Panc1 (cell line): ENCODE results near the gene CHRNA3.
"Not testable (repeated sequence)": the region's sequence is repeated elsewhere in the genome, so short reads cannot be mapped to it uniquely, and the experiment has no call there.

Experiments used
- POLR2AphosphoS5 ChIP-seq: IDR thresholded peaks from 2 replicates; pipeline ENCODE4 v1.6.1; 2012; ENCODE audit warnings: mild to moderate bottlenecking, low read depth, low read length, moderate library complexity
- SIN3A ChIP-seq: IDR thresholded peaks from 2 replicates; pipeline ENCODE4 v1.6.1; 2012; ENCODE audit warnings: low read depth, mild to moderate bottlenecking, low read length, moderate library complexity, borderline replicate concordance; ENCODE audit not compliant: insufficient read depth
- TCF7L2 ChIP-seq: IDR thresholded peaks from 2 replicates; pipeline ENCODE4 v1.6.1; 2011; ENCODE audit warnings: mild to moderate bottlenecking, low read depth, low read length, inconsistent platforms
- TF ChIP-seq, protein P1 (sequence below): fragments of 450-650 bp; IDR thresholded peaks from 2 replicates; pipeline ENCODE4 v1.5.1; 2017; ENCODE audit warnings: mild to moderate bottlenecking
- TF ChIP-seq, protein P2 (sequence below), 2 experiments: IDR thresholded peaks; 2 replicates each; pipeline ENCODE4 v1.6.1; 2011 to 2012; ENCODE audit warnings: low read depth in 2 of 2, control low read depth in 1 of 2, low read length in 1 of 2, mild to moderate bottlenecking in 1 of 2, moderate library complexity in 1 of 2; ENCODE audit not compliant: insufficient read depth in 1 of 2

DNA sequence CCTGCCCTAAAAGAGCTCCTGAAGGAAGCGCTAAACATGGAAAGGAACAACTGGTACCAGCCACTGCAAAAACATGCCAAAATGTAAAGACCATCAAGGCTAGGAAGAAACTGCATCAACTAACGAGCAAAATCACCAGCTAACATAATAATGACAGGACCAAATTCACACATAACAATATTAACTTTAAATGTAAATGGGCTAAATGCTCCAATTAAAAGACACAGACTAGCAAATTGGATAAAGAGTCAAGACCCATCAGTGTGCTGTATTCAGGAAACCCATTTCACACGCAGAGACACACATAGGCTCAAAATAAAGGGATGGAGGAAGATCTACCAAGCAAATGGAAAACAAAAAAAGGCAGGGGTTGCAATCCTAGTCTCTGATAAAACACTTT, 11.2 kb downstream of the CHRNA3 start:
- TF ChIP-seq POLR2AphosphoS5, SIN3A, TCF7L2: not testable (repeated sequence)
- TF ChIP-seq, protein P1, sequence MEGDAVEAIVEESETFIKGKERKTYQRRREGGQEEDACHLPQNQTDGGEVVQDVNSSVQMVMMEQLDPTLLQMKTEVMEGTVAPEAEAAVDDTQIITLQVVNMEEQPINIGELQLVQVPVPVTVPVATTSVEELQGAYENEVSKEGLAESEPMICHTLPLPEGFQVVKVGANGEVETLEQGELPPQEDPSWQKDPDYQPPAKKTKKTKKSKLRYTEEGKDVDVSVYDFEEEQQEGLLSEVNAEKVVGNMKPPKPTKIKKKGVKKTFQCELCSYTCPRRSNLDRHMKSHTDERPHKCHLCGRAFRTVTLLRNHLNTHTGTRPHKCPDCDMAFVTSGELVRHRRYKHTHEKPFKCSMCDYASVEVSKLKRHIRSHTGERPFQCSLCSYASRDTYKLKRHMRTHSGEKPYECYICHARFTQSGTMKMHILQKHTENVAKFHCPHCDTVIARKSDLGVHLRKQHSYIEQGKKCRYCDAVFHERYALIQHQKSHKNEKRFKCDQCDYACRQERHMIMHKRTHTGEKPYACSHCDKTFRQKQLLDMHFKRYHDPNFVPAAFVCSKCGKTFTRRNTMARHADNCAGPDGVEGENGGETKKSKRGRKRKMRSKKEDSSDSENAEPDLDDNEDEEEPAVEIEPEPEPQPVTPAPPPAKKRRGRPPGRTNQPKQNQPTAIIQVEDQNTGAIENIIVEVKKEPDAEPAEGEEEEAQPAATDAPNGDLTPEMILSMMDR = not testable (repeated sequence)
- TF ChIP-seq, protein P2, sequence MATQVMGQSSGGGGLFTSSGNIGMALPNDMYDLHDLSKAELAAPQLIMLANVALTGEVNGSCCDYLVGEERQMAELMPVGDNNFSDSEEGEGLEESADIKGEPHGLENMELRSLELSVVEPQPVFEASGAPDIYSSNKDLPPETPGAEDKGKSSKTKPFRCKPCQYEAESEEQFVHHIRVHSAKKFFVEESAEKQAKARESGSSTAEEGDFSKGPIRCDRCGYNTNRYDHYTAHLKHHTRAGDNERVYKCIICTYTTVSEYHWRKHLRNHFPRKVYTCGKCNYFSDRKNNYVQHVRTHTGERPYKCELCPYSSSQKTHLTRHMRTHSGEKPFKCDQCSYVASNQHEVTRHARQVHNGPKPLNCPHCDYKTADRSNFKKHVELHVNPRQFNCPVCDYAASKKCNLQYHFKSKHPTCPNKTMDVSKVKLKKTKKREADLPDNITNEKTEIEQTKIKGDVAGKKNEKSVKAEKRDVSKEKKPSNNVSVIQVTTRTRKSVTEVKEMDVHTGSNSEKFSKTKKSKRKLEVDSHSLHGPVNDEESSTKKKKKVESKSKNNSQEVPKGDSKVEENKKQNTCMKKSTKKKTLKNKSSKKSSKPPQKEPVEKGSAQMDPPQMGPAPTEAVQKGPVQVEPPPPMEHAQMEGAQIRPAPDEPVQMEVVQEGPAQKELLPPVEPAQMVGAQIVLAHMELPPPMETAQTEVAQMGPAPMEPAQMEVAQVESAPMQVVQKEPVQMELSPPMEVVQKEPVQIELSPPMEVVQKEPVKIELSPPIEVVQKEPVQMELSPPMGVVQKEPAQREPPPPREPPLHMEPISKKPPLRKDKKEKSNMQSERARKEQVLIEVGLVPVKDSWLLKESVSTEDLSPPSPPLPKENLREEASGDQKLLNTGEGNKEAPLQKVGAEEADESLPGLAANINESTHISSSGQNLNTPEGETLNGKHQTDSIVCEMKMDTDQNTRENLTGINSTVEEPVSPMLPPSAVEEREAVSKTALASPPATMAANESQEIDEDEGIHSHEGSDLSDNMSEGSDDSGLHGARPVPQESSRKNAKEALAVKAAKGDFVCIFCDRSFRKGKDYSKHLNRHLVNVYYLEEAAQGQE (IDR thresholded peaks at IDR 0.05; ENCODE audit: insufficient read depth in 1 of 2, low read depth in 2 of 2, low read length in 1 of 2) = not testable (repeated sequence)
